SK-N-MC (cell line): ENCODE results near the gene DNPEP.

Experiments
- EZH2 ChIP-seq: fragments of 200-600 bp; sonication (generic); IDR thresholded peaks from one replicate; pipeline ENCODE4 v1.6.1; 2017; ENCODE audit warnings: antibody characterized with exemption
- POLR2AphosphoS5 ChIP-seq: IDR thresholded peaks from 2 replicates; pipeline ENCODE4 v1.6.1; 2012; ENCODE audit warnings: mild to moderate bottlenecking, low read depth, low read length, borderline replicate concordance

GRCh38 chr2:219352448-219353023, 35.2 kb downstream of the DNPEP start:
- TF ChIP-seq POLR2AphosphoS5 (no peak), EZH2 (no peak)
